ENCODE data around the gene RREB1. TPM values are rescaled to one million over a fixed set of nuclear protein-coding genes. Genes with fewer than 3 reads are reported as not detected.

RREB1 gene
- polyA plus RNA-seq, 2 donors, result 13.0 to 19.7 TPM

DNA sequence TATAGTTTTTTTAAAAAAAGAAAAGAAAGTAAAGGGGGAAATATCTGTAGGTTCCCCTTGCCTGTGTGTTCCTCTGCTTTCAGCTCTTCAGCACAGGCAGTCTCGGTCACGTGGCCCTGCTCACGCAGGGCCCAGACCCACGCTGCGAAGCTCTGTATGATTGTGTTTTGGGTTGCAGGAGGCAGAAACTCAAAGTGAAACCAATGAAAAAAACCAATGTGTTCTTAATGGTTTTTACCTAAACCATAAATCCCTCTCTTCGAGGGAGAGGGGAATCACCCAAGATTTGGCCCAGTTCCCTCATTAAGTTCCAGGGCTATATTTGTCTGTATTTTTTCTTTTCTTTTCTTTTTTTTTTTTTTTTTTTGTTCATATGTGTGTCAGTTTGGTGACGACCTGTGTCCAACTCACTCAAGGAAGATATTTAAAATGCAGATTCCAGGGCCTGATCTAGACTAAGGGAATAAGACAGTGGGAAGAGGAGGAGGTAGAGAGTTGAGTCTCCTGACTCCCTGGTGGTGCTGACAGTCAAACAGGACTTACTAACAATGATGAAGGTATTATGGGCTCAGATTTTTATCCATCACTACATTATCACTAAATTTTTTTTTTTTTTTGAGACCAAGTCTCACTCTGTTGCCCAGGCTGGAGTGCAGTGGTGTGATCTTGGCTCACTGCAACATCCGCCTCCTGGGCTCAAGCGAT is 33.8 kb upstream of the RREB1 start:
- 71 to 74% methylated on average over 9 of the region's 9 CpGs for WGBS, 2 donors
- H3K27ac ChIP-seq (ENCODE audit: low read depth in 2 of 2, low read length in 1 of 2), result no peak overlapping the region

DNA sequence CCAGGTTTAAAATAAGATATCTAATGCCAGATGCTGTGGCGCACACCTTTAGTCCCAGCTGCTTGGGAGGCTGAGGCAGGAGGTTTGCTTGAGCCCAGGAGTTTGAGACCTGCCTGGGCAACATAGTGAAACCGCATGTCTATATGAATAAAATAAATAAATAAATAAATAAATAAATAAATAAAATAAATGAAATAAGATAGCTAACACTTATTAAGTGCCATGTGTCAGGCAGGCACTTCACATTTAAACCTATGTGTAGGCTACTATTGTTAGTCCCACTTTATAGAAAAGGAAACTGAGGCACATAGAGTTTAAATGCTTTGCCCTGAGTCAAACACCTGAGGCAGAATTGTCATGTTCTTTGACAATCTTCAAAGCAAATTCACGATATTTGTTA is 32.9 kb upstream of the RREB1 start:
- 95 to 97% methylated on average over 3 of the region's 3 CpGs for WGBS, 2 donors
- Histone ChIP-seq H3K9me3 (ENCODE audit: control insufficient read depth in 2 of 2, insufficient read depth in 1 of 2, low read depth in 1 of 2, low read length in 1 of 2) (no peaks in the 10 kb centered on the region), H3K4me3 (ENCODE audit: low read depth in 1 of 2, low read length in 2 of 2) (no peak overlapping the region), H3K27ac (ENCODE audit: low read depth in 2 of 2, low read length in 1 of 2) (no peak overlapping the region), H3K27me3 (ENCODE audit: control insufficient read depth in 1 of 2, insufficient read depth in 2 of 2, low read length in 2 of 2) (no peaks in the 10 kb centered on the region), H3K4me1 (ENCODE audit: control insufficient read depth in 2 of 2, insufficient read depth in 2 of 2, low read length in 1 of 2) (no peaks in the 10 kb centered on the region), H3K36me3 (ENCODE audit: control insufficient read depth in 2 of 2, insufficient read depth in 2 of 2, low read length in 1 of 2) (no peaks in the 10 kb centered on the region)

More for the DNA sequence above, 33.8 kb upstream of the RREB1 start:
- H3K36me3 ChIP-seq (ENCODE audit: control insufficient read depth in 2 of 2, insufficient read depth in 2 of 2, low read length in 1 of 2), result no peaks in the 10 kb centered on the region
- no peak overlapping the region for H3K4me3 ChIP-seq (ENCODE audit: low read depth in 1 of 2, low read length in 2 of 2)
- H3K27me3 ChIP-seq (ENCODE audit: control insufficient read depth in 1 of 2, insufficient read depth in 2 of 2, low read length in 2 of 2), result no peaks in the 10 kb centered on the region
- no peaks in the 10 kb centered on the region for H3K4me1 ChIP-seq (ENCODE audit: control insufficient read depth in 2 of 2, insufficient read depth in 2 of 2, low read length in 1 of 2)
- no peaks in the 10 kb centered on the region for H3K9me3 ChIP-seq (ENCODE audit: control insufficient read depth in 2 of 2, insufficient read depth in 1 of 2, low read depth in 1 of 2, low read length in 1 of 2)

DNA sequence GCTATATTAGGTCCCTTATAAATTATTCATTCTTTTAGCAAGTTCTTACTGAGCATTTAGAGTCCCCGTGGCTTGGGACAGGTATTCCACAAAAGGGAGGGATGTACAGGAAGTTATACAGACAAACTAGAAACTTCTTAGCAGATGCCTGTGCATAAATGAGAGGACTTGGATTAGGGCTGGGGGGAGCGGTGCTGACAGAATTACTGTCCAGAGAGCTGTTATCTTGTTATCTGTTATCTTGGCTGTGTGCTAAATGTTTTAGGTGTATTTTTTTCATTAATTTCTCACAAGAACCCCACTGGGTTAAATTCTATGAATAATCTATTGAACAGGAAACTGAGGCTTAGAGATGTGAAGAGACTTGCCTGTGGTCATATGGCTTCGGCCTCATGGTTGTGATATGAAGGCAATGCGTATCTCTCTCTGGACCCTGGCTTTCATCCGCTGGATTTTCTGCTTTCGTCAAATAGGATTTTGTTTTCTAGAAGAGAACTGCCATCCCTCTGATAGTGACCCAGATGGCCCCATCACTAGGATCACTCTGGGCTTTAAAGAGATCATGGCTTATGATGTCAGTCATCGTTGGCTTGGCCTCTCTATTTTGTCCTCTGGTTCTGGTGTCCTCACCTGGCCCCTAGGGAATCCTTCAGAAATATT is 32.3 kb upstream of the RREB1 start:
- Histone ChIP-seq H3K4me3 (ENCODE audit: low read depth in 1 of 2, low read length in 2 of 2) (no peak overlapping the region), H3K27ac (ENCODE audit: low read depth in 2 of 2, low read length in 1 of 2) (no peak overlapping the region), H3K4me1 (ENCODE audit: control insufficient read depth in 2 of 2, insufficient read depth in 2 of 2, low read length in 1 of 2) (no peaks in the 10 kb centered on the region), H3K36me3 (ENCODE audit: control insufficient read depth in 2 of 2, insufficient read depth in 2 of 2, low read length in 1 of 2) (no peaks in the 10 kb centered on the region), H3K27me3 (ENCODE audit: control insufficient read depth in 1 of 2, insufficient read depth in 2 of 2, low read length in 2 of 2) (no peaks in the 10 kb centered on the region), H3K9me3 (ENCODE audit: control insufficient read depth in 2 of 2, insufficient read depth in 1 of 2, low read depth in 1 of 2, low read length in 1 of 2) (no peaks in the 10 kb centered on the region)
- 93 to 96% methylated on average over 7 of the region's 7 CpGs for WGBS, 2 donors

DNA sequence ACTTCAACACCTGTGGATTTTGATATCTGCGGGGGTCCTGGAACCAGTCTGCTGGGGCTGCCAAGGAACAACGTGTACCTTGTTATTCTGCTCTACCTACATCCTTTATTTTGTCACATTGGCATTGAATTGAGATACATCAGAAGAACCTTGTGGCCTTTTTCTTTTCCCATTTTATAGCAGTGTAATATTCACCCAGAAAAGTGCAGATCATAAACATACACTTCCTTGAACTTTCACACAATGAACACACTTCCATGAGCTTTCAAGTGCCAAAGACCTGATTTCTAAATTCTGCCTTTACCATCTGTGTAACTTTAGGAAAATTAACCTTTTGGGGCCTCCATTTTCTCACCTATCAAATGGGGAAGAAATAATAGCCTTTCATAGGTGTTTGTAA is 29.9 kb upstream of the RREB1 start:
- no peaks in the 10 kb centered on the region for H3K36me3 ChIP-seq (ENCODE audit: control insufficient read depth in 2 of 2, insufficient read depth in 2 of 2, low read length in 1 of 2)
- no peaks in the 10 kb centered on the region for H3K9me3 ChIP-seq (ENCODE audit: control insufficient read depth in 2 of 2, insufficient read depth in 1 of 2, low read depth in 1 of 2, low read length in 1 of 2)
- H3K4me3 ChIP-seq (ENCODE audit: low read depth in 1 of 2, low read length in 2 of 2), result no peak overlapping the region
- WGBS, 2 donors, result 80 to 90% methylated on average over 2 of the region's 2 CpGs
- no peaks in the 10 kb centered on the region for H3K4me1 ChIP-seq (ENCODE audit: control insufficient read depth in 2 of 2, insufficient read depth in 2 of 2, low read length in 1 of 2)
- H3K27ac ChIP-seq (ENCODE audit: low read depth in 2 of 2, low read length in 1 of 2), result no peak overlapping the region
- no peaks in the 10 kb centered on the region for H3K27me3 ChIP-seq (ENCODE audit: control insufficient read depth in 1 of 2, insufficient read depth in 2 of 2, low read length in 2 of 2)

DNA sequence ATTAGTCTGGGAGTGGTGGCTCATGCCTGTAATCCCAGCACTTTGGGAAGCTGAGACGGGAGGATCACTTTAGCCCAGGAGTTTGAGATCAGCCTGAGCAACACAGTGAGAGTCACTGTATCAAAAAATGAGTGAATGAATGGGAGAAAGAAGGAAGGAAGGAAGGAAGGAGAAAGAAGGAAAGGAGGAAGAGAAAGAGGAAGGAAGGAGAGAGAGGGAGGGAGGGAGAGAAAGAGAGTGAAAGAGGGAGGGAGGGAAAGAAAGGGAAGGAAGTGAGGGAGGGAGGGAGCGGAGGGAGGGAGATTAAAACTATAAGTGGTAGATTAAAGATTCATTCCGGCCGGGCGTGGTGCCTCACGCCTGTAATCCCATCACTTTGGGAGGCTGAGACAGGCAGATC is 28.9 kb upstream of the RREB1 start:
- Histone ChIP-seq H3K9me3 (ENCODE audit: control insufficient read depth in 2 of 2, insufficient read depth in 1 of 2, low read depth in 1 of 2, low read length in 1 of 2) (no peaks in the 10 kb centered on the region), H3K4me3 (ENCODE audit: low read depth in 1 of 2, low read length in 2 of 2) (no peak overlapping the region), H3K36me3 (ENCODE audit: control insufficient read depth in 2 of 2, insufficient read depth in 2 of 2, low read length in 1 of 2) (no peaks in the 10 kb centered on the region), H3K27ac (ENCODE audit: low read depth in 2 of 2, low read length in 1 of 2) (no peak overlapping the region), H3K4me1 (ENCODE audit: control insufficient read depth in 2 of 2, insufficient read depth in 2 of 2, low read length in 1 of 2) (no peaks in the 10 kb centered on the region), H3K27me3 (ENCODE audit: control insufficient read depth in 1 of 2, insufficient read depth in 2 of 2, low read length in 2 of 2) (no peaks in the 10 kb centered on the region)
- WGBS, 2 donors, result 79 to 82% methylated on average over 6 of the region's 6 CpGs

DNA sequence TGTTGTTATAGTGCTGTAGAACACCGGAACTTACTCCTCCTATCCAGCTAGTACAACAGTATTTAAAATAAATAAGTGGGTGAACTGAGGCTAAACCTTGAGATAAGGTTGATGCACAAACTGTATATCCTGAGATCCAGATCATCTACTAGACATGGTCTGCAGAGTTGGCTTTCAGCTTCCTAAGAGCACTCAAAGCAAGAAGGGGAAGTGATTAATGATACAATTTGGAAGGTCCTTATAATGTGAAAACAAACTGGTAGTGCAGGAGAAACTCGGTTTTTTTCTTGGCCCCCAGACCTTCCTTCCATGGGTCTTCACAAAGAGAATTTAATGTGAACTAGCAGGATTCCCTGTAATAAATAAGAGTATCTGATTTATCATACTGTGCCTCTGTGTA is 27.4 kb upstream of the RREB1 start:
- Histone ChIP-seq H3K9me3 (ENCODE audit: control insufficient read depth in 2 of 2, insufficient read depth in 1 of 2, low read depth in 1 of 2, low read length in 1 of 2) (no peaks in the 10 kb centered on the region), H3K36me3 (ENCODE audit: control insufficient read depth in 2 of 2, insufficient read depth in 2 of 2, low read length in 1 of 2) (no peaks in the 10 kb centered on the region), H3K27me3 (ENCODE audit: control insufficient read depth in 1 of 2, insufficient read depth in 2 of 2, low read length in 2 of 2) (no peaks in the 10 kb centered on the region), H3K4me1 (ENCODE audit: control insufficient read depth in 2 of 2, insufficient read depth in 2 of 2, low read length in 1 of 2) (no peaks in the 10 kb centered on the region), H3K4me3 (ENCODE audit: low read depth in 1 of 2, low read length in 2 of 2) (no peak overlapping the region), H3K27ac (ENCODE audit: low read depth in 2 of 2, low read length in 1 of 2) (no peak overlapping the region)
- 58 to 65% methylated on average over 2 of the region's 2 CpGs for WGBS, 2 donors

DNA sequence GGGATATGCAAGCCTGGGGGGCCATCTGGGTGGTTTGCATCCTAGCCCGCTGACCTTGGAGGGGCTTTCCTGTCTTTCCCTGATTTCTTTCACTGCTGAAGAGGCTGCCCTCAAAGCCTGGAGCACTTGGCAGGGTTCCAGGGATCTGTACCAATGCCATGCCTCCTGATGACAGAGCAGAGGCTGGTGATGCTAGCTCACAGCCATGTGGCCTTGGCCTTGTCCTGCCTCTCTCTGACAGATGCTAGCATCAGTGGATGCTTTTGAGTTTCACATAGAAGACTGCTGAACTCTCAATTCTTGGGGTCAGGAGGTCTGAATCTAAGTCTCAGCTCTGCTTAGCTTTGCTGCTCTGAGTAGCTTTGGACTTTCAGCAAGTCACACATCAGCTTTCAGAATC is 21.9 kb upstream of the RREB1 start:
- Histone ChIP-seq H3K9me3 (ENCODE audit: control insufficient read depth in 2 of 2, insufficient read depth in 1 of 2, low read depth in 1 of 2, low read length in 1 of 2) (no peaks in the 10 kb centered on the region), H3K27me3 (ENCODE audit: control insufficient read depth in 1 of 2, insufficient read depth in 2 of 2, low read length in 2 of 2) (no peaks in the 10 kb centered on the region), H3K36me3 (ENCODE audit: control insufficient read depth in 2 of 2, insufficient read depth in 2 of 2, low read length in 1 of 2) (no peaks in the 10 kb centered on the region), H3K27ac (ENCODE audit: low read depth in 2 of 2, low read length in 1 of 2) (no peak overlapping the region), H3K4me1 (ENCODE audit: control insufficient read depth in 2 of 2, insufficient read depth in 2 of 2, low read length in 1 of 2) (no peaks in the 10 kb centered on the region), H3K4me3 (ENCODE audit: low read depth in 1 of 2, low read length in 2 of 2) (no peak overlapping the region)
- 86 to 100% methylated on average over 1 of the region's 1 CpG for WGBS, 2 donors

DNA sequence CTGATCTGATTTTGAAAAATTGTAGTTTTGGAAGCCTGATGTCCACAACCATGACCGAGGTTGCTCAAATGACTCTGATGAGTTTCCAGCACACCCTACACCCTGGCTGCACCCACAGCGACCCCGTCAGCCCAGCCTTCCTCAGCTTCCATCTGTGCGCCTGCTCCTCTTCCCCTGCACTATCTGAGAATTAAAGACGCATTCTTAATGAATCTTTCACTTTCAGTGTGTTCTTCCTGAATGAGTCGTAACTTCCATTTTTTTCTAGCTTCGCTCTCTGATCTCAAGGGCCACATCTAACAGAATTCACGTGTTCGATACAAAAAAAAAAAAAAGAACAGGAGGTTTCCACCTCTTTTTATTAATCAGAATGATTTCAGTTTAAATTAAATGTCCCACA is 21.3 kb upstream of the RREB1 start:
- Histone ChIP-seq H3K27ac (ENCODE audit: low read depth in 2 of 2, low read length in 1 of 2) (peak overlapping the region in 1 of 2 donors; percentile 61), H3K36me3 (ENCODE audit: control insufficient read depth in 2 of 2, insufficient read depth in 2 of 2, low read length in 1 of 2) (no peaks in the 10 kb centered on the region), H3K9me3 (ENCODE audit: control insufficient read depth in 2 of 2, insufficient read depth in 1 of 2, low read depth in 1 of 2, low read length in 1 of 2) (no peaks in the 10 kb centered on the region), H3K4me1 (ENCODE audit: control insufficient read depth in 2 of 2, insufficient read depth in 2 of 2, low read length in 1 of 2) (no peaks in the 10 kb centered on the region), H3K27me3 (ENCODE audit: control insufficient read depth in 1 of 2, insufficient read depth in 2 of 2, low read length in 2 of 2) (no peaks in the 10 kb centered on the region), H3K4me3 (ENCODE audit: low read depth in 1 of 2, low read length in 2 of 2) (peak overlapping the region in 1 of 2 donors; percentile 28)
- WGBS, 2 donors, result 15 to 31% methylated on average over 9 of the region's 9 CpGs

DNA sequence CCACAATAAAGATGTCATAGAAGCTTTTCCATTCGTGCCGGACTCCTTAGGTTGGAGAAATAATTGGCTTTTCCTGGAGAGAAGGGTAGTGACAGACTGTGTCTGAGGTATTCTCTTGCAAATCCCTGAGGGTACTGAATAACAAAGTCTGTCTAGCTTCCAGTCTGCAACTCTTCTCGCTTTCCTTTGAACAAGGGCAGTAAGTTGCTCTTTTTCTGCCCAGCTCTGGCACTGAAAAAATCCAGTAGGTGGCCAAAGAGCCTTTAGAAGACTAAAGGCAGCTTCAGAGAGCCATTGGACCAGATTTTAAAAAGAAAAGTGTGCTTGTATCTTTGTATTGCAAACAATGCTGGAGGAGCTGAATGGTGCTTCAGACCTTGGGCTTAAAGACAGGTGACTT is 20.7 kb upstream of the RREB1 start:
- 24 to 28% methylated on average over 3 of the region's 3 CpGs for WGBS, 2 donors
- Histone ChIP-seq H3K9me3 (ENCODE audit: control insufficient read depth in 2 of 2, insufficient read depth in 1 of 2, low read depth in 1 of 2, low read length in 1 of 2) (no peaks in the 10 kb centered on the region), H3K27me3 (ENCODE audit: control insufficient read depth in 1 of 2, insufficient read depth in 2 of 2, low read length in 2 of 2) (no peaks in the 10 kb centered on the region), H3K4me3 (ENCODE audit: low read depth in 1 of 2, low read length in 2 of 2) (no peak overlapping the region), H3K4me1 (ENCODE audit: control insufficient read depth in 2 of 2, insufficient read depth in 2 of 2, low read length in 1 of 2) (no peaks in the 10 kb centered on the region), H3K27ac (ENCODE audit: low read depth in 2 of 2, low read length in 1 of 2) (peak overlapping the region in 1 of 2 donors; percentile 49), H3K36me3 (ENCODE audit: control insufficient read depth in 2 of 2, insufficient read depth in 2 of 2, low read length in 1 of 2) (no peaks in the 10 kb centered on the region)

DNA sequence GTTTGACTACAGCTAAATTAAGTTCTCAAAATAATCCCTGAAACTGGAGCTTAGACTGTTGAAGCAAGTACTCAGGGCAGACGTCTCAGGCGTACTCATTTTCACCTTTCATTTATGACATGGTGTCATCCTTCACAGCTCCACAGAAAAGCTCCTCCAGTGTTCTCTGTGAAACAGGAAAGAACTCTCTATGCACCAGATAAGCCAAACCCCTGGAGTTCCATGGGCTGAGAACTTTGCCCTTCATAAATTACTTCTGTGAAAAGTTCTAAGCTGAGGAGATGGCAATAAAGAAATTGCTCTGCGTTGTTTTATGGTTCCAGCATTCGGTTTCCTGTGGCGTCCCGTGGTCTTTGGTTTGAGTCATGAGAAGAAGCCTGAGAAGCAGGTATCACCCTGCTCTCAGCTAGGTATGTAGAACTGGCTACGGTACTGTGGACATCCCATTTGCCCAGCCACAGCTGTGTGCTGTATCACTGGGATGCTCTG is 20.2 kb upstream of the RREB1 start:
- no peak overlapping the region for H3K4me3 ChIP-seq (ENCODE audit: low read depth in 1 of 2, low read length in 2 of 2)
- WGBS, 2 donors, result 70 to 73% methylated on average over 7 of the region's 7 CpGs

More for the DNA sequence above, 20.2 kb upstream of the RREB1 start:
- no peaks in the 10 kb centered on the region for H3K9me3 ChIP-seq (ENCODE audit: control insufficient read depth in 2 of 2, insufficient read depth in 1 of 2, low read depth in 1 of 2, low read length in 1 of 2)
- H3K27me3 ChIP-seq (ENCODE audit: control insufficient read depth in 1 of 2, insufficient read depth in 2 of 2, low read length in 2 of 2), result no peaks in the 10 kb centered on the region
- H3K36me3 ChIP-seq (ENCODE audit: control insufficient read depth in 2 of 2, insufficient read depth in 2 of 2, low read length in 1 of 2), result no peaks in the 10 kb centered on the region
- H3K27ac ChIP-seq (ENCODE audit: low read depth in 2 of 2, low read length in 1 of 2), result peak overlapping the region in 1 of 2 donors; percentile 30
- H3K4me1 ChIP-seq (ENCODE audit: control insufficient read depth in 2 of 2, insufficient read depth in 2 of 2, low read length in 1 of 2), result no peaks in the 10 kb centered on the region

Data from esophagus (tissue), 2 donors.